Colonic mucosa (tissue), 4 donors: ENCODE measurements around the gene VAMP5. TPM values are rescaled to one million over a fixed set of nuclear protein-coding genes. Genes with fewer than 3 reads are reported as not detected.

Experiments
- DNase-seq: peaks from one replicate; pipeline ENCODE4 v3.0.0-alpha.2; 2020
- H3K27ac ChIP-seq: fragments of 200-600 bp; one replicate; pipeline ENCODE4 v1.8.0; 2021
- H3K27me3 ChIP-seq: fragments of 200-600 bp; one replicate; pipeline ENCODE4 v1.8.0; 2021
- H3K36me3 ChIP-seq: fragments of 200-600 bp; one replicate; pipeline ENCODE4 v1.8.0; 2021
- H3K4me1 ChIP-seq: fragments of 200-600 bp; one replicate; pipeline ENCODE4 v1.8.0; 2021; ENCODE audit warnings: mild to moderate bottlenecking
- H3K4me3 ChIP-seq: fragments of 200-600 bp; one replicate; pipeline ENCODE4 v1.8.0; 2021
- H3K9ac ChIP-seq, 2 donors: one replicate each; pipeline ENCODE4 v1.7.0; 2013; ENCODE audit warnings: control low read depth in 2 of 2, low read depth in 2 of 2, low read length in 2 of 2
- H3K9me3 ChIP-seq: fragments of 200-600 bp; one replicate; pipeline ENCODE4 v1.8.0; 2021
- intact Hi-C: fragments of 100-400 bp; cut with DNase I; formaldehyde crosslinking; loops from one replicate; pipeline ENCODE4 v1.14.1; 2022
- total RNA-seq, 2 donors: library from RNA; stranded (reverse); fragmentation: NEBNext Ultra II Directional in 1 of 2; extraction: Animal tissue kit (Norgen Biotek cat#: 25700) in 1 of 2; gene quantifications; one replicate each; pipeline ENCODE4 v1.2.1, GENCODE V29; 2021
- TF ChIP-seq, protein P1 (sequence below): fragments of 200-600 bp; IDR thresholded peaks from one replicate; pipeline ENCODE4 v1.8.0; 2022; ENCODE audit warnings: antibody characterized with exemption, mild to moderate bottlenecking
- donor health status: healthy.
- donor health status: DM: no; HTN: no; CAD: no.
- donor health status: DM: no; HTN: no; CAD: no.

The VAMP5 gene, protein sequence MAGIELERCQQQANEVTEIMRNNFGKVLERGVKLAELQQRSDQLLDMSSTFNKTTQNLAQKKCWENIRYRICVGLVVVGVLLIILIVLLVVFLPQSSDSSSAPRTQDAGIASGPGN
- total RNA-seq = 10 to 100 TPM; 14.0 to 16.9 TPM

DNA sequence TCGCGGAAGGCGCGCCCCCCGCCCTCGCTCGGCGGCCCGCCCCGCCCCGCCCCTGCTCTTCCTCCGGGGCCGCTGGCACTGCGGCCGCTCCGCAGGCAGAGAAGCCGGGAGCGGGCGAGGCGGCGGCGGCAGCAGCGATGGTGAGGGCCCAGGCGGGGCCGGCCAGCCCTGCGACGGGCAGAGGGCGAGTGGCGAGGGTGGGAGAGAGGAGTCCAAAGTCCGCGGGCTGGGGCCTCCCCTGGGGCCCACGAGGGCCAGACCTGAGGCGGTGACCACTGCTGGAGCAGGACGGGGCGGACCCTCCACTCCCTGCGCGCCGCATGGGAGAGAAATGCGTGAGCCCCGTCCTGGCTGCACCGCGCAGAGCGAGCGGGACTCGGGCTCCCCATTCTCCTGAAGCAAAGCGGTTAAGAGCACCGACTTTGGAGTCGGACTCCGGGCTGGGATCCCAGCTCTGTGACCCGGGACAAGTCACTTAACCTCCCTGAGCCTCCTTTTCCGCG is at the start of gene VAMP5:
Gene VAMP5, plus strand, starts transcription at position 78 of the 503 bp plus-strand sequence. Its CDS starts 60 bp downstream, at position 138.
- intact Hi-C loops = no loop called here
- no peaks in the 10 kb centered on the region for H3K36me3 ChIP-seq
- DNase-seq = peak; percentile 59
- H3K4me3 ChIP-seq = peak within 1 kb of the TSS; percentile 49
- peak within 1 kb of the TSS; percentile 78 for H3K27ac ChIP-seq
- peak within 1 kb of the TSS; percentile 52 to 90 for H3K9ac ChIP-seq
- peaks cover 8% of the 10 kb centered on the region for H3K4me1 ChIP-seq
- no peaks in the 10 kb centered on the region for H3K9me3 ChIP-seq
- no peaks in the 10 kb centered on the region for H3K27me3 ChIP-seq
- TF ChIP-seq, protein P1, sequence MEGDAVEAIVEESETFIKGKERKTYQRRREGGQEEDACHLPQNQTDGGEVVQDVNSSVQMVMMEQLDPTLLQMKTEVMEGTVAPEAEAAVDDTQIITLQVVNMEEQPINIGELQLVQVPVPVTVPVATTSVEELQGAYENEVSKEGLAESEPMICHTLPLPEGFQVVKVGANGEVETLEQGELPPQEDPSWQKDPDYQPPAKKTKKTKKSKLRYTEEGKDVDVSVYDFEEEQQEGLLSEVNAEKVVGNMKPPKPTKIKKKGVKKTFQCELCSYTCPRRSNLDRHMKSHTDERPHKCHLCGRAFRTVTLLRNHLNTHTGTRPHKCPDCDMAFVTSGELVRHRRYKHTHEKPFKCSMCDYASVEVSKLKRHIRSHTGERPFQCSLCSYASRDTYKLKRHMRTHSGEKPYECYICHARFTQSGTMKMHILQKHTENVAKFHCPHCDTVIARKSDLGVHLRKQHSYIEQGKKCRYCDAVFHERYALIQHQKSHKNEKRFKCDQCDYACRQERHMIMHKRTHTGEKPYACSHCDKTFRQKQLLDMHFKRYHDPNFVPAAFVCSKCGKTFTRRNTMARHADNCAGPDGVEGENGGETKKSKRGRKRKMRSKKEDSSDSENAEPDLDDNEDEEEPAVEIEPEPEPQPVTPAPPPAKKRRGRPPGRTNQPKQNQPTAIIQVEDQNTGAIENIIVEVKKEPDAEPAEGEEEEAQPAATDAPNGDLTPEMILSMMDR = no peak

DNA sequence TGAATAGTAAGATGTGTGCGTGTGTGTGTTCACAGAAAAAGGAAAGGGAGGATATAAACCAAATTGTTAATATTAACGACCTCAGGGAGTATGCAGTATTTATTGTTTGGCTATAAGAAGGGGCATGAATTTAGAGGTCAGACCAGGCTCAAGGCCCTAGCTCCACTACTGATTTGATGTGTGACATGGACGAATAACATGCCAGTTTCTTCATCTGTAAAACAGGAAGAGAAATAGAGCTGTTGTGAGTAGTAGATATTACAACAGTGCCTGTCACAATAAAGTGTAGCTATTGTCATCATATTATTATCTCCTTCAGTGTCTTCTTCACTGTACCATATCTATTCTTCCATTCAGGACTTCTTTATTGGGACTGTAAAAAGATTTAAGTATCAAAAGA is 49.4 kb upstream of the VAMP5 start:
- Histone ChIP-seq H3K27ac (no peak overlapping the region), H3K9ac (no peak overlapping the region), H3K36me3 (no peaks in the 10 kb centered on the region), H3K4me3 (no peak overlapping the region), H3K27me3 (no peaks in the 10 kb centered on the region), H3K4me1 (peaks cover 4% of the 10 kb centered on the region), H3K9me3 (no peaks in the 10 kb centered on the region)
- no peak for DNase-seq
- intact Hi-C loops = no loop called here
- TF ChIP-seq, protein P1 = no peak

DNA sequence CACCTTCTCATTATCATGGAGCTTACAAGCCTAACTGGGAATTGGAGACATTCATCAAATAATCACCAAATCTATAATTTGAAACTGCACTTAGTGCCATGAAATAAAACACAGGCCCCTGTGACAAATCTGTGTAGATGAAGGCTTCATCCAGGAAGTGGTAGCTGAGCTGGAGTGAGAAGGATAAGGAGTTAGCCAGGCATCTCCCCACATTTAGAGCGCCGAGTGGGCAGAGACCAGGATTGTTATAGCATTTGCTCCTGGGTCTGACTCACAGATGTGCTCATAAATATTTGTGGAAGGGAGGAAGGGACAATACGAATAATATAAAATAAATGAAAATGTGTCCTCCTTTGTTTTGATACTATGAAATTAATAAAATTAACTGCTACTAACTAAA is 47.8 kb upstream of the VAMP5 start:
- Histone ChIP-seq H3K9me3 (no peaks in the 10 kb centered on the region), H3K27me3 (no peaks in the 10 kb centered on the region), H3K4me1 (peaks cover 8% of the 10 kb centered on the region), H3K9ac (peak overlapping the region in 1 of 2 donors; percentile 99), H3K4me3 (no peak overlapping the region), H3K36me3 (no peaks in the 10 kb centered on the region), H3K27ac (peak overlapping the region; percentile 96)
- TF ChIP-seq, protein P1 = no peak
- DNase-seq = no peak
- intact Hi-C loops = no loop called here

DNA sequence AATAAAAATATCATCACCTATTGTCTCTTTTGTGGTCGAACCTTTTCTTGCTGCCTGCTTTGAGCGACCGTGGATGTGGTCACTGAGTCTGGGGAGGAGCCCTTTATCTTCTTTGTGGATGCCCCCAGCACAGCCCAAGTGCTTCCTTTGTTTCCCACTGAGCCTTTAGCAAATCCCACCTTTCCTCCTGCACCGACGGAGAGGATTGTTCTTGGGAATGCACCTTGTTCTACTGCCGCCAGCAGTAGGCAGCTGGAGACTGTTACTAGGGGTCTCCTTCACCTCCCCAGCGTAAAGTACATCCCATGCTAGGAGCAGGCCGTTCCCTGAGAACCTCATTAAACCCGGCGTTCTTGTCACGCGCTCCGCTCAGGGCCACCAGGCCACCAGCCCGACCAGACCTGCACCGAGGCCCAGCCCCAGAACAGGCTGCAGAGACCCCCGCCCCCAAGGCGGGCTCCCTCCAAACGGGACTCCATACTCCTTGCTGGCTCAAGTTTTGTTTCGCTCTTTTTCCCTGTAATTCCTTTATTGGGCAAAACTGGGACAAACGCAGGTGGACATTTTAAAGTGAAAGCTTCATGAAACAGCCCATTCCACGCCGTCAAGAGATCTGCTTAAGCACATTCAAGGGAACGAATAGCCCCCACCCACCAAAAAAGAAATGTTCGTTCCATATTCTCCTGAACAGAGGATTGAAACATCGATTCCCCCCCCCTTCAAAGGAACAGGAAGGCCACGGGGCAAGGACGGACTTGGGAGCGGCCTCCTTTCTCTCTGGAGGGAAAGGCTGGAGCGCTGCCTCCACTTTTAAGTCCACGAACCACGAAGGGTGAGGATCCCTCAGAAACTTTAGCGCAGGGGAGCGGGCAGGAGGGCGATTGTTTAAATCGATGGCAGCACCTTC is 46.4 kb upstream of the VAMP5 start:
- H3K4me3 ChIP-seq = peak overlapping the region; percentile 69
- intact Hi-C loops = no loop called here
- DNase-seq = peak; percentile 67

More for the DNA sequence above, 46.4 kb upstream of the VAMP5 start:
- Histone ChIP-seq H3K9me3 (no peaks in the 10 kb centered on the region), H3K36me3 (peaks cover 7% of the 10 kb centered on the region), H3K9ac (peak overlapping the region; percentile 90 to 99), H3K4me1 (peaks cover 8% of the 10 kb centered on the region), H3K27me3 (no peaks in the 10 kb centered on the region), H3K27ac (peak overlapping the region; percentile 96)
- TF ChIP-seq, protein P1 = no peak
